RWPE2 (cell line): ENCODE data around the gene CAMK2A.
A peak's percentile ranks its signal among the peaks of the same experiment; 100 is the strongest.

Experiments
- ATAC-seq: fragments of 200-7000 bp; cut with Tn5 transposase; 3 replicates; pipeline ENCODE4 v1.9.1; 2021; ENCODE audit warnings: low read depth
- DNase-seq: peaks from one replicate; pipeline ENCODE4 v3.0.0-alpha.2; 2020; ENCODE audit warnings: low spot score
- H3K27ac ChIP-seq: fragments of 450-650 bp; 2 replicates; pipeline ENCODE4 v1.5.1; 2017; ENCODE audit warnings: mild to moderate bottlenecking; ENCODE audit not compliant: poor library complexity, severe bottlenecking
- H3K27me3 ChIP-seq: fragments of 250-450 bp; sonication (Bioruptor Pico); 2 replicates; pipeline ENCODE4 v1.5.1; 2021; ENCODE audit warnings: mild to moderate bottlenecking, moderate library complexity; ENCODE audit not compliant: insufficient read depth, poor library complexity, severe bottlenecking
- H3K36me3 ChIP-seq: fragments of 250-450 bp; sonication (Bioruptor Pico); 2 replicates; pipeline ENCODE4 v1.5.1; 2020; ENCODE audit warnings: low read depth, mild to moderate bottlenecking, moderate library complexity
- H3K4me1 ChIP-seq: fragments of 250-450 bp; sonication (Bioruptor Pico); 2 replicates; pipeline ENCODE4 v1.5.1; 2021; ENCODE audit warnings: mild to moderate bottlenecking, moderate library complexity; ENCODE audit not compliant: insufficient read depth, poor library complexity, severe bottlenecking
- H3K4me3 ChIP-seq: fragments of 250-450 bp; sonication (Bioruptor Pico); 2 replicates; pipeline ENCODE4 v1.5.1; 2021; ENCODE audit warnings: mild to moderate bottlenecking, moderate library complexity; ENCODE audit not compliant: severe bottlenecking
- H3K9me3 ChIP-seq: fragments of 250-450 bp; sonication (Bioruptor Pico); 2 replicates; pipeline ENCODE4 v1.5.1; 2021; ENCODE audit warnings: mild to moderate bottlenecking, moderate library complexity; ENCODE audit not compliant: severe bottlenecking
- CTCF ChIP-seq: fragments of 450-650 bp; IDR thresholded peaks from one replicate; pipeline ENCODE4 v1.5.1; 2017; ENCODE audit warnings: mild to moderate bottlenecking, moderate library complexity; ENCODE audit not compliant: poor library complexity, severe bottlenecking

The CAMK2A gene

GRCh38 chr5:150272531-150272930, 17.0 kb downstream of the CAMK2A start:
- no peak overlapping the region for H3K4me3 ChIP-seq
- no peak overlapping the region for H3K27ac ChIP-seq
- H3K36me3 ChIP-seq = no peaks in the 10 kb centered on the region
- no peaks in the 10 kb centered on the region for H3K27me3 ChIP-seq
- no peaks in the 10 kb centered on the region for H3K9me3 ChIP-seq
- no peak for DNase-seq
- no peaks in the 10 kb centered on the region for H3K4me1 ChIP-seq
- peak; percentile 80 for ATAC-seq
- peak; percentile 71 for TF ChIP-seq CTCF

- no peak for ATAC-seq
- no peaks in the 10 kb centered on the region for H3K4me1 ChIP-seq
- no peak for TF ChIP-seq CTCF
- H3K4me3 ChIP-seq = no peak overlapping the region
- no peaks in the 10 kb centered on the region for H3K36me3 ChIP-seq
- H3K27me3 ChIP-seq = no peaks in the 10 kb centered on the region
- no peak overlapping the region for H3K27ac ChIP-seq
- no peaks in the 10 kb centered on the region for H3K9me3 ChIP-seq
- DNase-seq = no peak
Observed at GRCh38 chr5:150271923-150272322, 17.6 kb downstream of the CAMK2A start.

GRCh38 chr5:150271296-150271692, 18.3 kb downstream of the CAMK2A start:
- ATAC-seq = no peak

GRCh38 chr5:150270541-150271295, 18.9 kb downstream of the CAMK2A start:
- ATAC-seq (no peak), DNase-seq (no peak)
- no peak overlapping the region for H3K4me3 ChIP-seq
- TF ChIP-seq CTCF = no peak
- no peaks in the 10 kb centered on the region for H3K9me3 ChIP-seq
- no peaks in the 10 kb centered on the region for H3K36me3 ChIP-seq
- H3K27me3 ChIP-seq = no peaks in the 10 kb centered on the region
- H3K4me1 ChIP-seq = no peaks in the 10 kb centered on the region
- no peak overlapping the region for H3K27ac ChIP-seq

More at GRCh38 chr5:150271296-150271692, 18.3 kb downstream of the CAMK2A start:
- no peak overlapping the region for H3K4me3 ChIP-seq
- no peak overlapping the region for H3K27ac ChIP-seq
- H3K27me3 ChIP-seq = no peaks in the 10 kb centered on the region
- no peaks in the 10 kb centered on the region for H3K4me1 ChIP-seq
- no peak for TF ChIP-seq CTCF
- no peak for DNase-seq
- no peaks in the 10 kb centered on the region for H3K9me3 ChIP-seq
- H3K36me3 ChIP-seq = no peaks in the 10 kb centered on the region

GRCh38 chr5:150266871-150267291, 22.7 kb downstream of the CAMK2A start:
- Histone ChIP-seq H3K36me3 (no peaks in the 10 kb centered on the region), H3K27me3 (no peaks in the 10 kb centered on the region), H3K4me3 (no peak overlapping the region), H3K9me3 (no peaks in the 10 kb centered on the region), H3K27ac (no peak overlapping the region), H3K4me1 (peaks cover 12% of the 10 kb centered on the region)
- DNase-seq (no peak), ATAC-seq (no peak)
- TF ChIP-seq CTCF = no peak
